Measurements from ENCODE around the gene ATAD3C.
"Not testable (repeated sequence)": the region's sequence is repeated elsewhere in the genome, so short reads cannot be mapped to it uniquely, and the experiment has no call there.

Gene ATAD3C

GRCh38 chr1:1432274-1432950, 17.1 kb upstream of the ATAD3C start:
- DNase-seq, result no peak

- DNase-seq, result peak; percentile 35
Observed at GRCh38 chr1:1432951-1433803, 16.3 kb upstream of the ATAD3C start.

- peak; percentile 83 for DNase-seq
Observed at GRCh38 chr1:1433804-1434130, 15.7 kb upstream of the ATAD3C start.

GRCh38 chr1:1434131-1434823, 15.2 kb upstream of the ATAD3C start:
- DNase-seq, result peak; percentile 44

GRCh38 chr1:1434824-1435105, 14.7 kb upstream of the ATAD3C start:
- DNase-seq, result no peak

- peak; percentile 78 for DNase-seq
Observed at GRCh38 chr1:1435106-1435903, 14.2 kb upstream of the ATAD3C start, which contains the start of gene VWA1. Gene VWA1 (plus strand): TSS chr1:1435690. CDS start chr1:1435749, 59 bp downstream.

- DNase-seq, result no peak
Observed at GRCh38 chr1:1435911-1436629, 13.4 kb upstream of the ATAD3C start.

GRCh38 chr1:1436630-1437032, 12.9 kb upstream of the ATAD3C start:
- DNase-seq, result no peak

GRCh38 chr1:1437033-1437903, 12.2 kb upstream of the ATAD3C start:
- no peak for DNase-seq

- no peak for DNase-seq
Observed at GRCh38 chr1:1437904-1438376, 11.5 kb upstream of the ATAD3C start.

- DNase-seq, result no peak
Observed at GRCh38 chr1:1438531-1439381, 10.7 kb upstream of the ATAD3C start.

GRCh38 chr1:1439546-1440261, 9.8 kb upstream of the ATAD3C start:
- no peak for DNase-seq

GRCh38 chr1:1440262-1441001, 9.1 kb upstream of the ATAD3C start:
- DNase-seq, result no peak

- peak; percentile 77 for DNase-seq
Observed at GRCh38 chr1:1441002-1441888, 8.2 kb upstream of the ATAD3C start.

- DNase-seq, result no peak
Observed at GRCh38 chr1:1442069-1442770, 7.3 kb upstream of the ATAD3C start.

GRCh38 chr1:1446631-1447030, 2.9 kb upstream of the ATAD3C start:
- DNase-seq, result not testable (repeated sequence)

GRCh38 chr1:1450616-1451015, 1.1 kb downstream of the ATAD3C start:
- DNase-seq, result not testable (repeated sequence)
